ENCODE measurements around the gene ZBTB45. TPM values are rescaled to one million over a fixed set of nuclear protein-coding genes. Genes with fewer than 3 reads are reported as not detected.

ZBTB45 gene
- total and polyA plus RNA-seq, 10 of the 15 experiments (the other 5 are each of a cell fraction or from before 2014, with no cell fraction given) = 0.29 to 17.2 (median 4.2) TPM

DNA sequence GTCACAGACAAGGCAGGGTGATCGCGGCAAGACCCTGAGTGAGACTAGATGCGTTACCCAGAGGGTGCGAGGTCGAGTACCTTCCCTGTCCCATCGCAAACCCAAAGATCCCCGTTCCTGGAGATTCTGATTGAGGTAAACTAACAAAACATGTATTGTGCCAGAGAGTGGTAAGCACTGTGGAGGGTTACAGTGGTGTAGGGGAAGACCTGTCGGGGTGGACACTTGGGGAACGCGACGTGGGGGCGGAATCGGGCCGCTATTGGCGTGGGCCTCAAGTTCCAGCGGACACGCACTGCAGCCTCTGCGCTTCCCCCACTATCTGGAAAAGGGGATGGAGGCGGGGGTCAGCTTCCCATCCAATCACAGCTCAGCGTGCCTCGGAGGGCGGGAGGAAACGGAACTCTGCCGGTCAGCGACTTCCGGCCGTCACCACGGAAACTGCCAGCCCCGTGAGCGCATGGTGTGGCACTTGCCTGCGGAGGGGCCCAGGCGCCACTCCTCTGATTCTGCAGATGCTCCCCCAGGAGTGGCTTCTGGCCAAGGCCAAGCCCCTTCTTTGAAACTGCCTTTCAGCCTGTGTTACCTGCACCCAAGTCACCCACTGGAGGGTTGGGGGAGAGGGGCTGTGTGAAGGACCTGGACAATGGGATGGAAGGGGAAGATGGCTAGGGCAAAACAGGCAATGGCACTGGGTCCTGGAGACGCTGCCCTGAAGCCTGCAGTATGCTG, 39.8 kb upstream of the ZBTB45 start (continued):
- TF ChIP-seq NKRF (conservative IDR thresholded peaks at IDR 0.05) = peak; percentile 81
- no peak for TF ChIP-seq RUNX3 (IDR thresholded peaks at IDR 0.05; ENCODE audit: low read length)
- no peak for TF ChIP-seq ZBTB33 (IDR thresholded peaks at IDR 0.05)
- peak; percentile 91 for TF ChIP-seq LARP7 (IDR thresholded peaks at IDR 0.05)
- TF ChIP-seq ZNF592 (IDR thresholded peaks at IDR 0.05) = no peak
- TF ChIP-seq BHLHE40 (IDR thresholded peaks at IDR 0.05; ENCODE audit: borderline replicate concordance in 1 of 2, low read depth in 2 of 2, low read length in 1 of 2) = peak; percentile 61 to 84; a peak in 3 of 4 replicates
- peak in 1 of 2 experiments; percentile 49; a peak in 1 of 3 replicates for TF ChIP-seq EGR1 (IDR thresholded peaks at IDR 0.05; ENCODE audit: borderline replicate concordance in 1 of 2, low read depth in 2 of 2, low read length in 2 of 2)
- peak; percentile 90 for TF ChIP-seq IKZF1 (conservative IDR thresholded peaks at IDR 0.05)
- TF ChIP-seq, protein P1, sequence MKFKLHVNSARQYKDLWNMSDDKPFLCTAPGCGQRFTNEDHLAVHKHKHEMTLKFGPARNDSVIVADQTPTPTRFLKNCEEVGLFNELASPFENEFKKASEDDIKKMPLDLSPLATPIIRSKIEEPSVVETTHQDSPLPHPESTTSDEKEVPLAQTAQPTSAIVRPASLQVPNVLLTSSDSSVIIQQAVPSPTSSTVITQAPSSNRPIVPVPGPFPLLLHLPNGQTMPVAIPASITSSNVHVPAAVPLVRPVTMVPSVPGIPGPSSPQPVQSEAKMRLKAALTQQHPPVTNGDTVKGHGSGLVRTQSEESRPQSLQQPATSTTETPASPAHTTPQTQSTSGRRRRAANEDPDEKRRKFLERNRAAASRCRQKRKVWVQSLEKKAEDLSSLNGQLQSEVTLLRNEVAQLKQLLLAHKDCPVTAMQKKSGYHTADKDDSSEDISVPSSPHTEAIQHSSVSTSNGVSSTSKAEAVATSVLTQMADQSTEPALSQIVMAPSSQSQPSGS (IDR thresholded peaks at IDR 0.05; ENCODE audit: low read length) = no peak
- no peak for TF ChIP-seq RBBP5 (conservative IDR thresholded peaks at IDR 0.05)
- TF ChIP-seq MYB (IDR thresholded peaks at IDR 0.05; ENCODE audit: borderline replicate concordance, low read depth, low read length) = no peak
- TF ChIP-seq, protein P2, sequence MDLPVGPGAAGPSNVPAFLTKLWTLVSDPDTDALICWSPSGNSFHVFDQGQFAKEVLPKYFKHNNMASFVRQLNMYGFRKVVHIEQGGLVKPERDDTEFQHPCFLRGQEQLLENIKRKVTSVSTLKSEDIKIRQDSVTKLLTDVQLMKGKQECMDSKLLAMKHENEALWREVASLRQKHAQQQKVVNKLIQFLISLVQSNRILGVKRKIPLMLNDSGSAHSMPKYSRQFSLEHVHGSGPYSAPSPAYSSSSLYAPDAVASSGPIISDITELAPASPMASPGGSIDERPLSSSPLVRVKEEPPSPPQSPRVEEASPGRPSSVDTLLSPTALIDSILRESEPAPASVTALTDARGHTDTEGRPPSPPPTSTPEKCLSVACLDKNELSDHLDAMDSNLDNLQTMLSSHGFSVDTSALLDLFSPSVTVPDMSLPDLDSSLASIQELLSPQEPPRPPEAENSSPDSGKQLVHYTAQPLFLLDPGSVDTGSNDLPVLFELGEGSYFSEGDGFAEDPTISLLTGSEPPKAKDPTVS (IDR thresholded peaks at IDR 0.05; ENCODE audit: low read depth, low read length) = no peak
- TF ChIP-seq POU2F2 (IDR thresholded peaks at IDR 0.05; ENCODE audit: borderline replicate concordance, low read depth, low read length) = no peak
- no peak for TF ChIP-seq ZNF384 (IDR thresholded peaks at IDR 0.05; ENCODE audit: borderline replicate concordance, low read depth, low read length)
- no peak for TF ChIP-seq ZNF274 (IDR thresholded peaks at IDR 0.05; ENCODE audit: insufficient read depth, insufficient read length)
- peak; percentile 74 for TF ChIP-seq SIN3A (IDR thresholded peaks at IDR 0.05; ENCODE audit: low read depth, low read length)
- peak; percentile 94 for TF ChIP-seq PAX5 (IDR thresholded peaks at IDR 0.05; ENCODE audit: borderline replicate concordance, low read depth, low read length)

Data from GM12878 (cell line).